ENCODE results near the gene KCNMB4.

The KCNMB4 gene

DNA sequence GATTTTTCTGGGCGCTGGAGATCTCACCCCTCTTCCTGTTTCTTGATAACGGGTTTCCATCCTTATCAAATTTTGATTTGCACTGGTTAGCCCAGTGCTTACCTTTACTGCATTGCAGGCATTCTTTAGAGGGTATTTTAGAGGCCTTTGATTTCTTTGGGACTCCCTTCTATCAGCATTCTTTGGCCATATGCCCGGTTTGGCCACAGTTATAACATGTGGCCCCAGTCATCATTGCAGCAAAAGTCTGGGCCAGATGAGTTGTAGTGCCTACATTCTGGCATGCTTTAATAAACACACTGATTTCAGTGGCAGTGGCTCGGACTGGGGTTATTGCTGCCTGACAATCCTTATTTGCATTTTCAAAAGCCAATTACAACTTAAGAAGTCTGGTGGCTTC, 82.3 kb downstream of the KCNMB4 start:
- DNase-seq = no peak

GRCh38 chr12:70449074-70449752, 83.1 kb downstream of the KCNMB4 start:
- DNase-seq = no peak

GRCh38 chr12:70449753-70450341, 83.8 kb downstream of the KCNMB4 start:
- DNase-seq = no peak

DNA sequence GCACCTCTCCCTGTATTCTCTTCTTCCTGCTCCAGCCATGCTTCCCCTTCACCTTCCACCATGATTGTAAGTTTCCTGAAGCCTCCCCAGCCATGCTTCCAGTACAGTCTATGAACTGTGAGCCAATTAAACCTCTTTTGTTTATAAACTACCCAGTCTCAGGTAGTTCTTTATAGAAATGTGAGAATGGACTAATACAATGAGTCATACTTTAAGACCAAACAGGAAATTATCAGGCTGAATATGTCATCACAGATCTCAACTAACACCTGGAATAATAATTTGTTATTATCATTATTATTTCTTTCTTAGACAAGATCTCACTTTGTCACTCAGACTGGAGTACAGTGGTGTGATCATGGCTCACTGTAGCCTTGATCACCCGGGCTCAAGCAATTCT, 85.4 kb downstream of the KCNMB4 start:
- DNase-seq = no peak

DNA sequence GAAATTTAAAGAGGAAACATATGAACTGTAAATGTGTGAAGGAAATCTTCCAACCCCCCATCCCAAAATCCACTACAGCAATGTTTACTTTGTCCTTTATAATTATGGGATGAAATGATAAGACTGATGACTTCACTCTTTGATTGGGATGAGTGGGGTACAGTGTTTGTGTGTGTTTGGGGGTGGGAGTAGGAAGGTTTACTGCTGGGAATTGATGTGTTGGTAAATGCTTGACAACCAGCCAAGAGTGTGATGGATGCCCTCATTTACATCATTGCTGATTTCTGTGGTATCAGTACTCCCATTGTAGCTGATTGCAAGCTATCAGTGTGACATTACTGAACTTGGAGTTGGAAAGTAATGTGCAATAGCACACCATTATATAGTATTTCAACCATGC, 90.9 kb downstream of the KCNMB4 start:
- DNase-seq = no peak

DNA sequence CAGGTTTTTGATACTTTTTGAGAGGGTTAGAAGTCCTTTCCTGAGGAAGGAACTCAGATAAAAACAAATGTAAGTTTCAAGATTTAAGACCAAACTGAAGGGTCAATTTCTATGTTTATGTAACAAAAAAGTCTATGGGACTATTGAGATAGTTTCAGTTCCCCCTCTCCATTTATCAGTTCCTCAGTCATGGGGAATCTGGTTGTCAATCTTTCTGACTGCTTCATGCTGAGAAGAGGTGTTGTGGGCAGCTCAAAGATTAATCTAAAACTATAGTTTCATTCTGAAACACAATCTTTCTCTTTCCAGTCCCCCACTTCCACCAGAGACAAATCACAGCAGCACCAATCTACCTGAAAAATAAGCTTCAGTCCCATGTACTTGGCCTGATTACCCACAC, 93.7 kb downstream of the KCNMB4 start:
- no peak for DNase-seq

DNA sequence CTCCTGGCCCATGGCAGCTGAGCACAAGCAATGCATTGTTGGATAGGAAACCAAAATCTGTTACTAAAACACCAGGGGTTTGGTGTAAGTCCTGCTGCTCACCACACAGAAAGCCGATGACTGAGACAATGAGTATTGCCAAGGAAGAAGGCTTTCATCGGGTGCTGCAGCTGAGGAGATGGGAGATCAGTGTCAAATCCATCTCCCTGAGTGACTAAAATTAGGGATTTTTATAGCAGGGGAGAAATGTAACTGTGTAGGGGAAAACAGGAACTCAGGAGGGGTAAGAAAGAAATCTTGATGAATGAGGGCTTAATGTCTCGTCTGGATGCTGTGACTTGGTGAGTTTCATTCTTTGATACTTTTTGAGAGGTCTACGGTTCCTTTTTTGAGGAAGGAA, 97.9 kb downstream of the KCNMB4 start:
- DNase-seq = no peak

DNA sequence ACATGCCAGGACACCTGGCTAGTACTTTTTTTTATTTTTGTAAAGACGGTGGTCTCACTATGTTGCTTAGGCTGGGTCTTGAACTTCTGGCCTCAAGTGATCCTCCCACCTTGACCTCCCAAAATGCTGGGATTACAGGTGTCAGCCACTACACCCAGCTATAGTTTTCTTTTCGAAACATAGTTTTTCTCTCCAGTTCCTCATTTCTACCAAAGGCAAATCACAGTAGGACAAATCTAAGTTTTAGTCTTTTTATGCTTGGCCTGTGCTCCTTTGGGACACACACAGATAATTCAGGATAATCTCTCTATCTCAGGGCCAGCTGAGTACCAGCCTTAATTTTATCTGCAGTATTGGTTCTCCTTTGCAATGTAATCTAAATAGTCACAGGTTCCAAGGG, 100.7 kb downstream of the KCNMB4 start:
- DNase-seq = no peak

DNA sequence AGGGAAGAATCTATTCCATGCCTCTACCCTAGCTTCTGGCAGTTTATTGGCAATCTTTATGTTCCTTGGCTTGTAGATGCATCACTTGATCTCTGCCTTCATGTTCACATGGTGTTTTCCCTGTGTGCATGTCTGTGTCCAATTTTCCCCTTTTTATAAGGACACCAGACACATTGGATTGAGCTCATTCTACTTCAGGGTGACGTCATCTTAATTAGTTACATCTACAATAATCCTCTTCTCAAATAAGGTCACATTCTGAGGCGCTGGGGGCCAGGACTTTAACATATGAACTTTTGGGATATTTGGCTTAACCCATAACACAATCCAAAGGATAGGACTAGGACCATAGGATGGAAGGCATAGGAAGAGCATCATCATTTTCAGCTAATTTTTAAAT, 101.4 kb downstream of the KCNMB4 start:
- DNase-seq = no peak

- no peak for DNase-seq
Observed at GRCh38 chr12:70467918-70468733, 102.0 kb downstream of the KCNMB4 start.

DNA sequence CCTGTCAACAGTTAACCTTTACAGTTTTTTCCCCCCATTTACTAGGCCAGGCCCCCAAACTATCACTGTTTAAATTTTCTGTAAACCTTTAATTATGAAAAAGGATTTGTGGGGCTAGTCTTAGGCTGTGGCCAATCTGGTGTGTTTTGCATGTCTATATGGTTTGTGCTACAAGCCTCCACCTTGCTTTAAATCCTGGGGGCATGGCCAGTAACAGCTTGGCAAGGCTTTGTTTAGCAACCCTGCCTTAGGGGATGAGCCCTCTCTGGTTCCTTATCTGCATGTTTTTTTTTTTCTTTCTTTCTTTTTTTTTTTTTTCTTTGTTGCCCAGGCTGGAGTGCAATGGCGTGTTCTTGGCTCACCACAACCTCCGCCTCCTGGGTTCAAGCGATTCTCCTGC, 102.7 kb downstream of the KCNMB4 start:
- DNase-seq = no peak

GRCh38 chr12:70469221-70469820, 103.2 kb downstream of the KCNMB4 start:
- DNase-seq = no peak

- no peak for DNase-seq
Observed at GRCh38 chr12:70482764-70483163, 116.7 kb downstream of the KCNMB4 start.

All from NCI-H510A (cell line).